ENCODE data around the gene ENTR1. TPM values are rescaled to one million over a fixed set of nuclear protein-coding genes. Genes with fewer than 3 reads are reported as not detected.

The ENTR1 gene
- polyA plus RNA-seq, 1 donor from 2014 or later = 63.7 TPM

- Histone ChIP-seq H3K4me3 (ENCODE audit: low read length) (no peak overlapping the region), H3F3A (ENCODE audit: insufficient read depth, low read length, poor library complexity, severe bottlenecking) (no peaks in the 10 kb centered on the region), H3K27me3 (ENCODE audit: insufficient read depth, low read depth, low read length) (no peaks in the 10 kb centered on the region), H3K9ac (ENCODE audit: low read length) (no peak overlapping the region), H2AFZ (ENCODE audit: low read depth, low read length) (no peak overlapping the region), H4K20me1 (ENCODE audit: insufficient read depth) (no peaks in the 10 kb centered on the region), H3K9me3 (ENCODE audit: low read length) (no peaks in the 10 kb centered on the region), H3K9me2 (ENCODE audit: insufficient read depth, low read length) (no peaks in the 10 kb centered on the region), H3K79me2 (replicated peaks; ENCODE audit: insufficient read depth, low read length) (no peaks in the 10 kb centered on the region), H3K4me2 (ENCODE audit: low read length) (no peak overlapping the region), H3K27ac (ENCODE audit: low read length) (no peak overlapping the region), H3K36me3 (ENCODE audit: insufficient read depth, low read length) (no peaks in the 10 kb centered on the region)
- TF ChIP-seq EP300 (conservative IDR thresholded peaks at IDR 0.05; ENCODE audit: poor library complexity, severe bottlenecking) (no peak), TAF1 (IDR thresholded peaks at IDR 0.05; ENCODE audit: low read depth) (no peak), MXI1 (conservative IDR thresholded peaks at IDR 0.05; ENCODE audit: poor library complexity, severe bottlenecking) (no peak), REST (IDR thresholded peaks at IDR 0.05; ENCODE audit: borderline replicate concordance) (no peak), RAD21 (conservative IDR thresholded peaks at IDR 0.05) (no peak), CTCF (IDR thresholded peaks at IDR 0.05; ENCODE audit: poor library complexity, severe bottlenecking) (no peak), EZH2 (IDR thresholded peaks at IDR 0.05; ENCODE audit: borderline replicate concordance, insufficient read depth, low read length, poor library complexity, severe bottlenecking) (no peak), POLR2AphosphoS5 (IDR thresholded peaks at IDR 0.05) (no peak), SMC3 (conservative IDR thresholded peaks at IDR 0.05; ENCODE audit: poor library complexity) (no peak)
Measured at GRCh38 chr9:136353088-136353487, 57.3 kb downstream of the ENTR1 start.

DNA sequence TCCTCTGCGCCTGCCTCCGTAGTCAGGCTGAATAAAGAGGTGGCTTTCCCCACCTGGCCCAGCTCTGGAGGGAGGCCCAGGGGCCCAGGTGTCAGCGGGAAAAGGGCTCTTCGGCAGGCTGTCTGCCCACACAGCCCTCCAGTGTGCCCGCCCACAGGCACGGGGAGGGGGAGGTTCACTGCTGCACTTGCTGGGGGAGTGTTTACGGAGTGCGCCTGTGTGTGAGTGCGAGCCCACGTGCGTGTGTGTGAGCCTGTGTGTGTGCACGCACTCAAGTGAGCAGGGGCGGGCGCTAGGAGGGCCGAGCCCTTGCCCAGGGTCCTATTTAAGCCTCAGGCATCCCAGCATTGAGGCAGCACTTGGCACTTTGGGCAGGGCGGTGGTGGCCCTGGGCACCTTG lies 57.7 kb downstream of the ENTR1 start:
- no peak for TF ChIP-seq SMC3 (conservative IDR thresholded peaks at IDR 0.05; ENCODE audit: poor library complexity)
- no peak for TF ChIP-seq EP300 (conservative IDR thresholded peaks at IDR 0.05; ENCODE audit: poor library complexity, severe bottlenecking)
- no peak for TF ChIP-seq RAD21 (conservative IDR thresholded peaks at IDR 0.05)
- Histone ChIP-seq H3K27me3 (ENCODE audit: insufficient read depth, low read depth, low read length) (no peaks in the 10 kb centered on the region), H3F3A (ENCODE audit: insufficient read depth, low read length, poor library complexity, severe bottlenecking) (no peaks in the 10 kb centered on the region), H3K9me3 (ENCODE audit: low read length) (no peaks in the 10 kb centered on the region), H2AFZ (ENCODE audit: low read depth, low read length) (no peak overlapping the region), H3K4me3 (ENCODE audit: low read length) (no peak overlapping the region), H3K9ac (ENCODE audit: low read length) (no peak overlapping the region), H3K36me3 (ENCODE audit: insufficient read depth, low read length) (no peaks in the 10 kb centered on the region), H3K9me2 (ENCODE audit: insufficient read depth, low read length) (no peaks in the 10 kb centered on the region), H3K4me2 (ENCODE audit: low read length) (no peak overlapping the region), H4K20me1 (ENCODE audit: insufficient read depth) (no peaks in the 10 kb centered on the region), H3K27ac (ENCODE audit: low read length) (no peak overlapping the region), H3K79me2 (replicated peaks; ENCODE audit: insufficient read depth, low read length) (no peaks in the 10 kb centered on the region)

Other genes starting within 250 kb of the ENTR1 start
- gene LHX3, start 205.5 kb downstream of the ENTR1 start, polyA plus RNA-seq = not detected in 2 replicates
- gene QSOX2, start 164.8 kb downstream of the ENTR1 start, polyA plus RNA-seq = 20.7 and 25.1 TPM in 2 replicates
- gene CCDC187, start 106.5 kb downstream of the ENTR1 start, polyA plus RNA-seq = not detected in 2 replicates
- gene GPSM1, start 83.1 kb downstream of the ENTR1 start, polyA plus RNA-seq = 117 and 148 TPM in 2 replicates
- gene DNLZ, start 46.9 kb downstream of the ENTR1 start, polyA plus RNA-seq = 23.6 and 36.6 TPM in 2 replicates
- gene CARD9, start 36.9 kb downstream of the ENTR1 start, polyA plus RNA-seq = 0.52 and 0.77 TPM in 2 replicates
- gene SNAPC4, start 10.4 kb downstream of the ENTR1 start, polyA plus RNA-seq = 6.8 and 12.9 TPM in 2 replicates
- gene PMPCA, start within 50 bp of the ENTR1 start, polyA plus RNA-seq = 61.3 and 62.6 TPM in 2 replicates
- 17.9 and 24.0 TPM in 2 replicates for gene INPP5E, start 29.2 kb upstream of the ENTR1 start, polyA plus RNA-seq
- gene SEC16A, start 72.4 kb upstream of the ENTR1 start, polyA plus RNA-seq = 15.4 and 21.8 TPM in 2 replicates
- 0.15 and 0.32 TPM in 2 replicates for gene NOTCH1, start 135.4 kb upstream of the ENTR1 start, polyA plus RNA-seq

All from neural cell (in vitro differentiated cells).